Measurements from ENCODE around the gene HPCAL1. TPM values are rescaled to one million over a fixed set of nuclear protein-coding genes. Genes with fewer than 3 reads are reported as not detected.

HPCAL1 gene
- total and polyA plus RNA-seq, 2 experiments from 2014 or later, result 8.3 to 25.4 TPM

GRCh38 chr2:10326707-10327594, 24.2 kb downstream of the HPCAL1 start (continued):
- no peak for TF ChIP-seq ZNF462 (CRISPR knock-in tag; IDR thresholded peaks at IDR 0.05)
- no peak for TF ChIP-seq JUNB (IDR thresholded peaks at IDR 0.05; ENCODE audit: unreplicated experiment)

GRCh38 chr2:10327896-10328669, 25.4 kb downstream of the HPCAL1 start:
- no peaks in the 10 kb centered on the region for H3K27me3 ChIP-seq (ENCODE audit: insufficient read depth)
- peaks cover 91% of the 10 kb centered on the region for H3K4me1 Mint-ChIP-seq
- no peaks in the 10 kb centered on the region for H3K79me2 ChIP-seq (replicated peaks; ENCODE audit: insufficient read depth)
- no peak for TF ChIP-seq ETS1 (IDR thresholded peaks at IDR 0.05)
- no peak for TF ChIP-seq ZNF114 (CRISPR knock-in tag; IDR thresholded peaks at IDR 0.05)
- no peak for TF ChIP-seq STAT1 (IDR thresholded peaks at IDR 0.05; ENCODE audit: unreplicated experiment)
- TF ChIP-seq JUNB (IDR thresholded peaks at IDR 0.05; ENCODE audit: unreplicated experiment), result no peak
- no peak for TF ChIP-seq CREB1 (CRISPR knock-in tag; IDR thresholded peaks at IDR 0.05; ENCODE audit: low read depth)
- no peak for TF ChIP-seq EZH2phosphoT487 (IDR thresholded peaks at IDR 0.05; ENCODE audit: unreplicated experiment)

More at GRCh38 chr2:10327896-10328669, 25.4 kb downstream of the HPCAL1 start:
- no peaks in the 10 kb centered on the region for H3K9me2 ChIP-seq (ENCODE audit: insufficient read depth)
- Mint-ChIP-seq H3K27ac (no peak overlapping the region), H3K9me3 (peaks cover 6% of the 10 kb centered on the region; the same call in 1 of the 3 replicates), H3K4me3 (no peak overlapping the region), H3K27me3 (ENCODE audit: insufficient read depth, low read depth, poor library complexity) (peaks cover 9% of the 10 kb centered on the region), H3K36me3 (ENCODE audit: low read depth) (peaks cover 5% of the 10 kb centered on the region; the same call in 1 of the 3 replicates)
- H3K27ac ChIP-seq (ENCODE audit: low read depth), result no peak overlapping the region
- peaks cover 41% of the 10 kb centered on the region; the same call in 1 of the 2 replicates for H3K4me1 ChIP-seq (ENCODE audit: insufficient read depth)
- DNase-seq (ENCODE audit: low spot score) (no peak), ATAC-seq (no peak)
- H3K4me2 ChIP-seq, result no peak overlapping the region
- H3K4me3 ChIP-seq, result no peak overlapping the region
- no peaks in the 10 kb centered on the region for H3K36me3 ChIP-seq (ENCODE audit: insufficient read depth)
- H4K20me1 ChIP-seq (replicated peaks; ENCODE audit: insufficient read depth), result no peaks in the 10 kb centered on the region
- no peaks in the 10 kb centered on the region for H3F3A ChIP-seq (replicated peaks; ENCODE audit: low read depth)
- H2AFZ ChIP-seq, result no peak overlapping the region

Measured in GM23338 (cell line).